Trophoblast cell (in vitro differentiated cells and primary cell): ENCODE results near the gene RABGGTB.
"Not testable (repeated sequence)": the region's sequence is repeated elsewhere in the genome, so short reads cannot be mapped to it uniquely, and the experiment has no call there.

Experiments
- DNase-seq, 2 donors: peaks; one replicate each; pipeline ENCODE4 v3.0.0-alpha.2; 2016
- H2AFZ ChIP-seq: 2 replicates; pipeline ENCODE4 v1.6.1; 2013; ENCODE audit warnings: low read length, moderate library complexity, mild to moderate bottlenecking; ENCODE audit not compliant: insufficient read depth, poor library complexity
- H2AK5ac ChIP-seq: 2 replicates; pipeline ENCODE4 v1.6.1; 2013; ENCODE audit warnings: mild to moderate bottlenecking, low read length
- H2BK120ac ChIP-seq: 2 replicates; pipeline ENCODE4 v1.6.1; 2013; ENCODE audit warnings: low read length, mild to moderate bottlenecking, moderate library complexity; ENCODE audit not compliant: insufficient read depth, poor library complexity
- H2BK12ac ChIP-seq: 2 replicates; pipeline ENCODE4 v1.6.1; 2013; ENCODE audit warnings: mild to moderate bottlenecking, low read length, moderate library complexity
- H2BK5ac ChIP-seq: 2 replicates; pipeline ENCODE4 v1.6.1; 2013; ENCODE audit warnings: low read length, low read depth, moderate library complexity, mild to moderate bottlenecking; ENCODE audit not compliant: poor library complexity
- H3K14ac ChIP-seq: 2 replicates; pipeline ENCODE4 v1.6.1; 2013; ENCODE audit warnings: mild to moderate bottlenecking, low read length
- H3K18ac ChIP-seq: 2 replicates; pipeline ENCODE4 v1.6.1; 2013; ENCODE audit warnings: mild to moderate bottlenecking, low read length
- H3K23ac ChIP-seq: 2 replicates; pipeline ENCODE4 v1.6.1; 2013; ENCODE audit warnings: low read length
- H3K27ac ChIP-seq: 2 replicates; pipeline ENCODE4 v1.5.1; 2013; ENCODE audit warnings: low read depth, mild to moderate bottlenecking, inconsistent platforms, low read length, moderate library complexity
- H3K27me3 ChIP-seq: 2 replicates; pipeline ENCODE4 v1.6.1; 2013; ENCODE audit warnings: inconsistent platforms, mild to moderate bottlenecking, low read length, moderate library complexity; ENCODE audit not compliant: insufficient read depth
- H3K36me3 ChIP-seq, 2 experiments: 1 replicate in 1 of 2; 2 replicates in 1 of 2; pipeline ENCODE4 v1.6.1; 2013; ENCODE audit warnings: low read length in 2 of 2, mild to moderate bottlenecking in 2 of 2, moderate library complexity in 1 of 2; ENCODE audit not compliant: insufficient read depth in 2 of 2, control insufficient read depth in 1 of 2
- H3K4ac ChIP-seq: 2 replicates; pipeline ENCODE4 v1.6.1; 2013; ENCODE audit warnings: low read depth, mild to moderate bottlenecking, low read length, moderate library complexity
- H3K4me1 ChIP-seq, 2 experiments: 1 replicate in 1 of 2; 2 replicates in 1 of 2; pipeline ENCODE4 v1.6.1; 2013; ENCODE audit warnings: low read length in 2 of 2, mild to moderate bottlenecking in 2 of 2, moderate library complexity in 1 of 2; ENCODE audit not compliant: insufficient read depth in 2 of 2, control insufficient read depth in 1 of 2
- H3K4me2 ChIP-seq: 2 replicates; pipeline ENCODE4 v1.6.1; 2013; ENCODE audit warnings: inconsistent platforms, mild to moderate bottlenecking, low read length, moderate library complexity
- H3K4me3 ChIP-seq: 2 replicates; pipeline ENCODE4 v1.5.1; 2013; ENCODE audit warnings: mild to moderate bottlenecking, low read depth, low read length, inconsistent platforms
- H3K79me1 ChIP-seq: one replicate; pipeline ENCODE4 v1.6.1; 2013; ENCODE audit warnings: low read length
- H3K79me2 ChIP-seq: 2 replicates; pipeline ENCODE4 v1.6.1; 2013; ENCODE audit warnings: low read length, mild to moderate bottlenecking; ENCODE audit not compliant: control insufficient read depth, insufficient read depth, poor library complexity
- H3K9ac ChIP-seq: 2 replicates; pipeline ENCODE4 v1.6.1; 2013; ENCODE audit warnings: mild to moderate bottlenecking, low read length
- H3K9me3 ChIP-seq: 2 replicates; pipeline ENCODE4 v1.6.1; 2013; ENCODE audit warnings: low read depth, mild to moderate bottlenecking, control low read depth, inconsistent platforms, low read length; ENCODE audit not compliant: insufficient read depth
- H4K12ac ChIP-seq: 2 replicates; pipeline ENCODE4 v1.6.1; 2013; ENCODE audit warnings: low read depth, mild to moderate bottlenecking, low read length, moderate library complexity
- H4K8ac ChIP-seq: 2 replicates; pipeline ENCODE4 v1.6.1; 2013; ENCODE audit warnings: low read depth, mild to moderate bottlenecking, low read length, moderate library complexity
- H4K91ac ChIP-seq: one replicate; pipeline ENCODE4 v1.6.1; 2013; ENCODE audit warnings: low read depth, mild to moderate bottlenecking, low read length, moderate library complexity
- WGBS: extraction: QIAGEN DNeasy Blood & Tissue Kit; methylation state at CpG from one replicate; pipeline ENCODE4 v1.1.7; 2013; ENCODE audit warnings: missing lambda C conversion rate; ENCODE audit not compliant: insufficient read length, insufficient coverage; ENCODE audit errors: extremely low coverage; 5-methylcytosine and 5-hydroxymethylcytosine counted together

RABGGTB gene

DNA sequence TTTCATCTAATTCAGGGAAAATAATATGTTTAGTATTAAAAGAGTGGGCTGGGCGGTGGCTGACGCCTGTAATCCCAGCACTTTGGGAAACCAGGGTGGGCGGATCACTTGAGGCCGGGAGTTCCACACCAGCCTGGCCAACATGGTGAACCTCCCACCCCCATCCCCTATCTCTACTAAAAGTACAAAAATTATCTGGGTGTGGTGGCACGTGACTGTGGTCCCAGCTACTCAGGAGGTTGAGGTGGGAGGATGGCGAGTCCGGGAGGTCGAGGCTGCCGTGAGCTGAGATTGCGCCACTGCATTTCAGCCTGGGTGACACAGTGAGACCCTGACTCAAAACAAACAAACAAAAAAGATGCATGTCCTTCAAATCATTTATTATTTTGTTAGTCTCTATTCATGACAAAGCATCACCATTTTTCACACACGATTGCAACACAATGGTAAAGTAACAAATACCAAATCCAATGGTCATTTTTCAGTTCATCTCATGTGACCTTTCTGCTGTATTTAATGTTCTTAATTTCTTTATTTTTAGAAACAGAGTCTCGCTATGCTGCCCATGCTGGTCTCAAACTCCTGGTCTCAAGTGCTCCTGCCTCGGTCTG, 11.7 kb downstream of the RABGGTB start:
- Histone ChIP-seq H3K14ac (no peak overlapping the region), H3K23ac (no peak overlapping the region), H2BK12ac (no peak overlapping the region), H4K12ac (no peak overlapping the region), H2BK120ac (no peak overlapping the region), H2AK5ac (no peak overlapping the region), H3K27ac (no peak overlapping the region), H3K79me2 (no peaks in the 10 kb centered on the region), H3K36me3 (peaks cover 21 to 24% of the 10 kb centered on the region in 2 experiments), H3K9ac (no peak overlapping the region), H4K91ac (no peak overlapping the region), H3K27me3 (no peaks in the 10 kb centered on the region), H3K4me1 (no peaks in the 10 kb centered on the region), H3K4me3 (no peak overlapping the region), H2AFZ (no peak overlapping the region), H4K8ac (no peak overlapping the region), H2BK5ac (no peak overlapping the region), H3K79me1 (no peaks in the 10 kb centered on the region), H3K9me3 (no peaks in the 10 kb centered on the region), H3K4me2 (no peak overlapping the region), H3K4ac (no peak overlapping the region), H3K18ac (no peak overlapping the region)
- WGBS, result no CpG with 5 or more reads among the region's 13 CpGs
- DNase-seq, result no peak

- H3K27ac ChIP-seq, H3K4me3 ChIP-seq, H3K9me3 ChIP-seq, H3K36me3 ChIP-seq, H3K9ac ChIP-seq, H4K8ac ChIP-seq, H3K23ac ChIP-seq, DNase-seq, H3K79me2 ChIP-seq, H3K27me3 ChIP-seq, H3K14ac ChIP-seq, H3K4me1 ChIP-seq, H4K12ac ChIP-seq, H2BK120ac ChIP-seq, H2BK5ac ChIP-seq, H3K79me1 ChIP-seq, H3K4ac ChIP-seq, H4K91ac ChIP-seq, H2AK5ac ChIP-seq, H3K4me2 ChIP-seq, H2BK12ac ChIP-seq, H3K18ac ChIP-seq, H2AFZ ChIP-seq: not testable (repeated sequence)
- no CpG with 5 or more reads among the region's 2 CpGs for WGBS
Measured at GRCh38 chr1:75801480-75801879, 15.4 kb downstream of the RABGGTB start.

- no peak overlapping the region for H3K23ac ChIP-seq
- no peak overlapping the region for H3K4ac ChIP-seq
- no peak overlapping the region for H2AK5ac ChIP-seq
- no peaks in the 10 kb centered on the region for H3K79me2 ChIP-seq
- H4K12ac ChIP-seq, result no peak overlapping the region
- no peaks in the 10 kb centered on the region for H3K9me3 ChIP-seq
- H3K9ac ChIP-seq, result no peak overlapping the region
- no peak overlapping the region for H4K8ac ChIP-seq
- no peak overlapping the region for H3K4me3 ChIP-seq
- H3K4me2 ChIP-seq, result no peak overlapping the region
- no peak overlapping the region for H4K91ac ChIP-seq
- no peak overlapping the region for H2AFZ ChIP-seq
- no peaks in the 10 kb centered on the region for H3K79me1 ChIP-seq
- no peak overlapping the region for H2BK120ac ChIP-seq
- no peak for DNase-seq
- H3K27ac ChIP-seq, result no peak overlapping the region
- no CpG with 5 or more reads among the region's 4 CpGs for WGBS
- no peak overlapping the region for H2BK5ac ChIP-seq
- H3K18ac ChIP-seq, result no peak overlapping the region
- no peaks in the 10 kb centered on the region for H3K4me1 ChIP-seq
- H3K27me3 ChIP-seq, result no peaks in the 10 kb centered on the region
- no peak overlapping the region for H2BK12ac ChIP-seq
- no peak overlapping the region for H3K14ac ChIP-seq
- no peaks in the 10 kb centered on the region for H3K36me3 ChIP-seq
Measured at GRCh38 chr1:75808921-75809320, 22.9 kb downstream of the RABGGTB start.

GRCh38 chr1:75810113-75810512, 24.1 kb downstream of the RABGGTB start:
- not testable (repeated sequence) for H3K4ac ChIP-seq, H2BK12ac ChIP-seq, H3K27ac ChIP-seq, H3K79me2 ChIP-seq, H3K79me1 ChIP-seq, H3K14ac ChIP-seq, H3K4me3 ChIP-seq, H3K9me3 ChIP-seq, H4K12ac ChIP-seq, H4K91ac ChIP-seq, H2BK120ac ChIP-seq, H2BK5ac ChIP-seq, H3K36me3 ChIP-seq, DNase-seq, H3K4me1 ChIP-seq, H3K27me3 ChIP-seq, H3K4me2 ChIP-seq, H3K9ac ChIP-seq, H2AK5ac ChIP-seq, H4K8ac ChIP-seq, H3K18ac ChIP-seq, H2AFZ ChIP-seq, H3K23ac ChIP-seq
- WGBS, result no CpG with 5 or more reads among the region's 3 CpGs
